HepG2 (cell line): ENCODE data around the gene YIPF3. TPM values are rescaled to one million over a fixed set of nuclear protein-coding genes. Genes with fewer than 3 reads are reported as not detected.

ENCODE experiments used
- ARID5B ChIP-seq: IDR thresholded peaks from 2 replicates; pipeline ENCODE4 v1.4.0; 2020; ENCODE audit warnings: mild to moderate bottlenecking, missing genetic modification reagents
- FOXK2 ChIP-seq: fragments of 450-650 bp; IDR thresholded peaks from 2 replicates; pipeline ENCODE4 v1.6.1; 2016
- FOXO1 ChIP-seq: sonication (generic); formaldehyde crosslinking; IDR thresholded peaks from 2 replicates; pipeline ENCODE4 v1.4.0; 2020; ENCODE audit warnings: missing genetic modification reagents
- HDAC1 ChIP-seq: sonication (generic); formaldehyde crosslinking; IDR thresholded peaks from 2 replicates; pipeline ENCODE4 v1.5.1; 2020; ENCODE audit warnings: mild to moderate bottlenecking, missing genetic modification reagents
- ISX ChIP-seq: sonication (generic); formaldehyde crosslinking; conservative IDR thresholded peaks from 2 replicates; pipeline ENCODE4 v1.5.0; 2020; ENCODE audit warnings: missing genetic modification reagents
- KDM6A ChIP-seq: IDR thresholded peaks from 2 replicates; pipeline ENCODE4 v1.6.1; 2016; ENCODE audit warnings: low read depth
- LCORL ChIP-seq, 2 experiments: fragments of 450-650 bp in 1 of 2; sonication (generic) in 1 of 2; formaldehyde crosslinking in 1 of 2; IDR thresholded peaks; 2 replicates each; pipeline versions ENCODE4 v1.5.0 to v1.6.1; 2017 to 2020; ENCODE audit warnings: antibody characterized with exemption in 1 of 2, missing genetic modification reagents in 1 of 2
- MZF1 ChIP-seq: sonication (generic); formaldehyde crosslinking; IDR thresholded peaks from 2 replicates; pipeline ENCODE4 v1.8.1; 2023; ENCODE audit warnings: mild to moderate bottlenecking, missing genetic modification reagents, borderline replicate concordance
- SKI ChIP-seq: fragments of 450-650 bp; IDR thresholded peaks from one replicate; pipeline ENCODE4 v1.6.1; 2018; ENCODE audit warnings: mild to moderate bottlenecking; ENCODE audit not compliant: partially characterized antibody
- STAG1 ChIP-seq: sonication (generic); formaldehyde crosslinking; IDR thresholded peaks from 2 replicates; pipeline ENCODE4 v1.4.0; 2020; ENCODE audit warnings: missing genetic modification reagents
- TFAP4 ChIP-seq: sonication (generic); IDR thresholded peaks from 2 replicates; pipeline ENCODE4 v1.6.1; 2016; ENCODE audit warnings: low read depth, borderline replicate concordance
- ZFY ChIP-seq: sonication (generic); formaldehyde crosslinking; IDR thresholded peaks from 2 replicates; pipeline ENCODE4 v1.4.0; 2020; ENCODE audit warnings: missing genetic modification reagents
- ZNF230 ChIP-seq: sonication (generic); formaldehyde crosslinking; IDR thresholded peaks from 2 replicates; pipeline ENCODE4 v1.4.0; 2020; ENCODE audit warnings: mild to moderate bottlenecking, missing genetic modification reagents
- ZNF331 ChIP-seq: sonication (generic); formaldehyde crosslinking; IDR thresholded peaks from 2 replicates; pipeline ENCODE4 v1.4.0; 2020; ENCODE audit warnings: missing genetic modification reagents
- ZNF639 ChIP-seq: conservative IDR thresholded peaks from 2 replicates; pipeline ENCODE4 v1.6.1; 2018; ENCODE audit warnings: missing genetic modification reagents
- ZNF646 ChIP-seq: sonication (generic); formaldehyde crosslinking; IDR thresholded peaks from 2 replicates; pipeline ENCODE4 v1.9.0; 2021; ENCODE audit warnings: mild to moderate bottlenecking, missing genetic modification reagents
- ZNF709 ChIP-seq: sonication (generic); formaldehyde crosslinking; IDR thresholded peaks from 2 replicates; pipeline ENCODE4 v1.5.0; 2020; ENCODE audit warnings: mild to moderate bottlenecking, missing genetic modification reagents
- polyA plus RNA-seq, 8 experiments: library from polyadenylated mRNA; depleted of rRNA in 3 of 8; stranded (reverse) in 7 of 8; unstranded in 1 of 8; fragments of >200 nt; fragmentation: Illumina TruSeq in 4 of 8; extraction: Trizol in 4 of 8; gene quantifications; 2 replicates each; pipeline versions ENCODE4 v1.2.1 to v1.2.3, GENCODE V29; 2011 to 2016; ENCODE audit warnings: low read depth in 4 of 8, missing spikeins in 1 of 8, mixed read lengths in 1 of 8; ENCODE audit not compliant: insufficient read depth in 1 of 8
- total RNA-seq, 5 experiments: library from RNA; depleted of rRNA; stranded (reverse); fragments of >200 nt; fragmentation: Illumina TruSeq; extraction: Trizol; gene quantifications; 2 replicates each; pipeline ENCODE4 v1.2.3, GENCODE V29; 2016; ENCODE audit warnings: low read depth in 1 of 5

YIPF3 gene
- total and polyA plus RNA-seq, 2 of the 13 experiments (the other 11 are each of a cell fraction or from before 2014, with no cell fraction given) = 107 to 206 TPM

- TF ChIP-seq ARID5B (CRISPR knock-in tag) (peak; percentile 83), ZNF709 (CRISPR knock-in tag) (0 out of 2 replicates have a peak, but pooled peaks have one; percentile 48), STAG1 (CRISPR knock-in tag) (0 out of 2 replicates have a peak, but pooled peaks have one; percentile 12), FOXO1 (CRISPR knock-in tag) (peak; percentile 81; the same call in 1 of the 2 replicates), ZFY (CRISPR knock-in tag) (peak; percentile 76), ZNF646 (CRISPR knock-in tag) (peak; percentile 76), ZNF639 (CRISPR knock-in tag) (no peak), KDM6A (CRISPR knock-in tag) (peak; percentile 56; the same call in 1 of the 2 replicates), MZF1 (CRISPR knock-in tag) (peak; percentile 80; the same call in 1 of the 2 replicates), HDAC1 (CRISPR knock-in tag) (peak; percentile 60; the same call in 1 of the 2 replicates), TFAP4 (peak; percentile 46; the same call in 1 of the 2 replicates), FOXK2 (peak; percentile 16; the same call in 1 of the 2 replicates), ISX (CRISPR knock-in tag) (0 out of 2 replicates have a peak, but pooled peaks have one; percentile 0), ZNF230 (CRISPR knock-in tag) (no peak), LCORL (IDR thresholded peaks at IDR 0.05) (no peak), LCORL (CRISPR knock-in tag; IDR thresholded peaks at IDR 0.05) (no peak), ZNF331 (CRISPR knock-in tag) (peak; percentile 49; the same call in 1 of the 2 replicates), SKI (peak; percentile 67)
Measured at GRCh38 chr6:43488667-43489276, 28.0 kb downstream of the YIPF3 start (continued).
